ENCODE data around the gene ABCC3.

GRCh38 chr17:50657627-50658026 lies 22.9 kb downstream of the ABCC3 start:
- TF ChIP-seq GATA2 (IDR thresholded peaks at IDR 0.05; ENCODE audit: low read depth, low read length) (no peak), GATA3 (IDR thresholded peaks at IDR 0.05; ENCODE audit: low read depth, low read length) (no peak)
